Hepatocyte (in vitro differentiated cells): ENCODE measurements around the gene PTPRCAP. TPM values are rescaled to one million over a fixed set of nuclear protein-coding genes. Genes with fewer than 3 reads are reported as not detected.

ENCODE experiments used
- DNase-seq: peaks from one replicate; pipeline ENCODE4 v3.0.0-alpha.2; 2016; ENCODE audit warnings: low spot score
- H2AFZ ChIP-seq: fragments of 200-600 bp; sonication (generic); 2 replicates; pipeline ENCODE4 v1.6.0; 2016; ENCODE audit warnings: antibody characterized with exemption, mild to moderate bottlenecking
- H3K27ac ChIP-seq: fragments of 200-600 bp; sonication (generic); 2 replicates; pipeline ENCODE4 v1.5.1; 2016; ENCODE audit warnings: mild to moderate bottlenecking
- H3K27me3 ChIP-seq: fragments of 200-600 bp; sonication (generic); 2 replicates; pipeline ENCODE4 v1.6.1; 2016
- H3K36me3 ChIP-seq: fragments of 200-600 bp; sonication (generic); replicated peaks from 2 replicates; pipeline ENCODE4 v1.5.1; 2016; ENCODE audit warnings: low read depth; ENCODE audit not compliant: insufficient read depth
- H3K4me1 ChIP-seq: fragments of 200-600 bp; sonication (generic); 2 replicates; pipeline ENCODE4 v1.5.1; 2016; ENCODE audit warnings: mild to moderate bottlenecking, moderate library complexity; ENCODE audit not compliant: insufficient read depth
- H3K4me2 ChIP-seq: fragments of 200-600 bp; sonication (generic); 2 replicates; pipeline ENCODE4 v1.6.0; 2016
- H3K4me3 ChIP-seq: fragments of 200-600 bp; sonication (generic); 2 replicates; pipeline ENCODE4 v1.5.1; 2016; ENCODE audit warnings: mild to moderate bottlenecking
- H3K79me2 ChIP-seq: fragments of 200-600 bp; sonication (generic); 2 replicates; pipeline ENCODE4 v1.6.0; 2017; ENCODE audit warnings: mild to moderate bottlenecking
- H3K9me2 ChIP-seq: fragments of 200-600 bp; sonication (generic); replicated peaks from 2 replicates; pipeline ENCODE4 v1.6.0; 2017; ENCODE audit warnings: mild to moderate bottlenecking; ENCODE audit not compliant: insufficient read depth
- H3K9me3 ChIP-seq: fragments of 200-600 bp; sonication (generic); 2 replicates; pipeline ENCODE4 v1.5.1; 2016; ENCODE audit warnings: low read depth, mild to moderate bottlenecking
- H4K20me1 ChIP-seq: fragments of 200-600 bp; sonication (generic); 2 replicates; pipeline ENCODE4 v1.6.0; 2016; ENCODE audit warnings: mild to moderate bottlenecking; ENCODE audit not compliant: insufficient read depth, poor library complexity, severe bottlenecking
- CTCF ChIP-seq: fragments of 200-600 bp; sonication (generic); IDR thresholded peaks from 2 replicates; pipeline ENCODE4 v1.5.1; 2016; ENCODE audit warnings: antibody characterized with exemption, mild to moderate bottlenecking; ENCODE audit not compliant: poor library complexity
- EZH2 ChIP-seq: fragments of 200-600 bp; sonication (generic); IDR thresholded peaks from 2 replicates; pipeline ENCODE4 v1.6.1; 2016; ENCODE audit warnings: antibody characterized with exemption, mild to moderate bottlenecking, borderline replicate concordance
- EZH2phosphoT487 ChIP-seq: fragments of 200-600 bp; sonication (generic); IDR thresholded peaks from one replicate; pipeline ENCODE4 v1.6.1; 2018; ENCODE audit warnings: antibody characterized with exemption, mild to moderate bottlenecking, low read depth, moderate library complexity; ENCODE audit not compliant: unreplicated experiment, severe bottlenecking
- WGBS: methylation state at CpG from one replicate; pipeline ENCODE4 v1.1.6; 2016; ENCODE audit warnings: low lambda C conversion rate; ENCODE audit errors: missing lambda C conversion rate; 5-methylcytosine and 5-hydroxymethylcytosine counted together
- polyA plus RNA-seq: library from polyadenylated mRNA; unstranded; fragments of >200 nt; fragmentation: Nextera tagmentation; extraction: Ambion mirVana; gene quantifications from 2 replicates; pipeline ENCODE4 v1.2.1, GENCODE V29; 2016
- total RNA-seq: library from RNA; depleted of rRNA; stranded (reverse); fragments of >200 nt; gene quantifications from 2 replicates; pipeline ENCODE4 v1.2.3, GENCODE V29; 2014

PTPRCAP gene
- total and polyA plus RNA-seq, 2 experiments from 2014 or later: 1.0 to 2.5 TPM

DNA sequence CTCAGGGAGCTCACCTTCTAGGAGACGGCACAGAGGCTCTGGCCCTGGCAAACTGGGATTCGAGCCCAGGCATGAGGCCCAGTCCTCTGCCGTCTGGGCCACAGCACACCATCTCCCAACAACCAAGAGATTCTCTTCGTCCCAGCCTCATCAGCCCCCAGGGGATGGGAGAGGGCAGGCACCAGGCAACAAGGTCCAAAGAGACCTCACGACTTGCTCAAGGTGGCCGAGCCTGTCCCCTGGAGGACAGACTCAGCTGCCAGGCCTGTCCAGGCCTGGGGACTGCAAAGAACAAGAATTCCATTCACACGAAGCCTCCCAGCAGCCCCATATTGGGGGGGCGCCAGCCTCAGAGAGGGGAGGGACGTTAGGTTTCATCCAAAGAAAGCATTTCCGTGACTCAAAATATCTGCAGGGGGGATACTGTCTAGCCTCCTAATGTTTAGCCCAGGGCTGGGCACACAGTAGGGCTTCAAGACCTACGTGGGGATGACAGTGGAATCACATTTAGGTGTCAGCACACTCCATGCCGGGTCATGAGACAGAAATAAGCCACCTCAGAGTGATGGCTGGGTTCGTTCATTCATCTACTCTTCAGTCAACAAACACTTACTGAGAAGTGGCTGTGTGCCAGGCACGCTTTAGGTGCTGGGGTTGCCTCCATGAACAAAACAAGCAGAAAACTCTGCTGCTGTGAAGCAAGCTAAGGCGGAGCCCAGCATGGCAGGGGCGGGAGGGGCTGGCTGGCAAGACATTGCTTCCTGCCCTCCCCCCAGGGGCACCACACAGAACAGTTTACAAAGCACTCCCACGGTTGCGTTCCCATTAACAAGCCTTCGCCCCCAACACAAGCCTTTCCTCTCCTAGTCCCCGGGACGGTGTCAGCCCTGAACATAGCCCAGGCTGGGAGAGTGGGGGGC lies 20.8 kb downstream of the PTPRCAP start:
- DNase-seq: peak; percentile 49
- Histone ChIP-seq H3K4me2 (no peak overlapping the region), H3K36me3 (no peaks in the 10 kb centered on the region), H4K20me1 (no peaks in the 10 kb centered on the region), H3K4me3 (no peak overlapping the region), H3K4me1 (peaks cover 14% of the 10 kb centered on the region), H3K27me3 (no peaks in the 10 kb centered on the region), H2AFZ (no peak overlapping the region), H3K9me3 (no peaks in the 10 kb centered on the region), H3K79me2 (no peaks in the 10 kb centered on the region), H3K9me2 (no peaks in the 10 kb centered on the region), H3K27ac (no peak overlapping the region)
- 81% methylated on average over 21 of the region's 21 CpGs for WGBS
- TF ChIP-seq EZH2phosphoT487 (no peak), CTCF (no peak), EZH2 (no peak)

GRCh38 chr11:67415501-67416304 lies 21.8 kb downstream of the PTPRCAP start, which contains the start of gene CARNS1:
TSS of gene CARNS1 (plus strand) at chr11:67415678. CDS start at chr11:67416200, 522 bp downstream.
- Histone ChIP-seq H3K79me2 (no peaks in the 10 kb centered on the region), H4K20me1 (no peaks in the 10 kb centered on the region), H3K9me3 (no peaks in the 10 kb centered on the region), H3K36me3 (no peaks in the 10 kb centered on the region), H3K4me2 (peak within 1 kb of the TSS; percentile 88), H3K4me3 (no peak within 1 kb of the TSS), H3K27me3 (no peaks in the 10 kb centered on the region), H3K27ac (no peak within 1 kb of the TSS), H3K4me1 (peaks cover 14% of the 10 kb centered on the region), H3K9me2 (no peaks in the 10 kb centered on the region), H2AFZ (no peak within 1 kb of the TSS)
- DNase-seq: peak; percentile 40
- WGBS: 29% methylated on average over 9 of the region's 67 CpGs
- TF ChIP-seq EZH2phosphoT487 (no peak), EZH2 (no peak), CTCF (no peak)

DNA sequence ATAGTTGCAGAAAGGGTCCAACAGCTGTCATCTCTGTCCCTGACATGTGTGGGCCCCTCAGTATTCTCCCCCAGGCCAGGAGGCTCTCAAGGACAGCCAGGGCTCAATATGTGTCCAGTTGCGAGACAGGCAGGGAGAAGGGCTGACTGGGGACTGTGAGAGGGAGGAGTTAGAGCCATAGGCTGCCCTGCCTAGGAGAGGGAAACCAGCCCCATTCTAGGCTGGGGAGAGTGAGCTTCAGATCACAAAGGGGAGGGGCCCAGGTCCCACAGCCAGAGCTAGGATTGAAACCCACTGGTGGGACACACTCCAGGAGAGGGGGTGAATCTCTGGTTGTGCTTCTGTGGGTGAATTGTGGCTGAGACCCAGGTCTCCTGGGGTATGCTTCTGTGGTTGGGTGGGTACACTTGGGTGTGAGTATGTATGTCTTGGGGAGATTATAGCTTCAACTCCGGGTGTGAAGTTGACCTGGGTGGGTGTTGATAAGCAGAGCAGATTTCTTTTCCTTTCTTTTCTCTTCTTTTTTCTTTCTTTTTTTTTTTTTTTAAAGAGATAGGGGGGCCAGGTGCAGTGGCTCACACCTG lies 24.1 kb downstream of the PTPRCAP start:
- Histone ChIP-seq H3K27me3 (no peaks in the 10 kb centered on the region), H3K9me2 (no peaks in the 10 kb centered on the region), H3K79me2 (no peaks in the 10 kb centered on the region), H3K36me3 (no peaks in the 10 kb centered on the region), H3K4me2 (no peak overlapping the region), H3K9me3 (no peaks in the 10 kb centered on the region), H3K4me1 (peaks cover 6% of the 10 kb centered on the region), H4K20me1 (no peaks in the 10 kb centered on the region), H3K27ac (no peak overlapping the region), H2AFZ (no peak overlapping the region), H3K4me3 (no peak overlapping the region)
- WGBS: 78% methylated on average over 2 of the region's 2 CpGs
- DNase-seq: no peak
- TF ChIP-seq EZH2phosphoT487: no peak
- no peak for TF ChIP-seq CTCF
- TF ChIP-seq EZH2: no peak
